Nephron (organoid): ENCODE data around the gene LRRC28.

Experiments used
- H3K27ac Mint-ChIP-seq, 3 experiments: 2 replicates each; pipeline ENCODE4 v1.8.0; 2020; ENCODE audit warnings: mixed read lengths in 3 of 3, mild to moderate bottlenecking in 2 of 3, moderate library complexity in 1 of 3
- H3K27me3 Mint-ChIP-seq: 2 replicates; pipeline ENCODE4 v1.8.0; 2021; ENCODE audit warnings: low read depth, mild to moderate bottlenecking, moderate library complexity, mixed read lengths
- H3K36me3 Mint-ChIP-seq: 2 replicates; pipeline ENCODE4 v1.8.0; 2020; ENCODE audit warnings: low read depth, mixed read lengths
- H3K4me1 Mint-ChIP-seq: 2 replicates; pipeline ENCODE4 v1.8.0; 2020; ENCODE audit warnings: mixed read lengths
- H3K4me3 Mint-ChIP-seq, 3 experiments: 2 replicates each; pipeline ENCODE4 v1.8.0; 2020; ENCODE audit warnings: mild to moderate bottlenecking in 3 of 3, mixed read lengths in 3 of 3, moderate library complexity in 2 of 3
- H3K9me3 Mint-ChIP-seq: 2 replicates; pipeline ENCODE4 v1.8.0; 2020; ENCODE audit warnings: mixed read lengths
- CTCF ChIP-seq, 3 experiments: fragments of 200-600 bp; sonication (generic); IDR thresholded peaks; one replicate each; pipeline ENCODE4 v1.5.0; 2021; ENCODE audit warnings: antibody characterized with exemption in 3 of 3; ENCODE audit not compliant: unreplicated experiment in 3 of 3

LRRC28 gene

GRCh38 chr15:99345832-99346462, 94.7 kb downstream of the LRRC28 start:
- Mint-ChIP-seq H3K27ac (no peak overlapping the region), H3K36me3 (peaks cover 20% of the 10 kb centered on the region), H3K9me3 (peaks cover 8% of the 10 kb centered on the region), H3K27me3 (no peaks in the 10 kb centered on the region), H3K4me3 (no peak overlapping the region), H3K4me1 (no peaks in the 10 kb centered on the region)
- no peak for TF ChIP-seq CTCF (IDR thresholded peaks at IDR 0.05; ENCODE audit: unreplicated experiment in 3 of 3)

- Mint-ChIP-seq H3K9me3 (peaks cover 8% of the 10 kb centered on the region), H3K27me3 (no peaks in the 10 kb centered on the region)
- no peak for TF ChIP-seq CTCF (IDR thresholded peaks at IDR 0.05; ENCODE audit: unreplicated experiment in 3 of 3)
Measured at GRCh38 chr15:99347574-99347973, 96.3 kb downstream of the LRRC28 start.

GRCh38 chr15:99348412-99348811, 97.1 kb downstream of the LRRC28 start:
- peaks cover 34% of the 10 kb centered on the region for H3K36me3 Mint-ChIP-seq
- no peak for TF ChIP-seq CTCF (IDR thresholded peaks at IDR 0.05; ENCODE audit: unreplicated experiment in 3 of 3)
- peaks cover 8% of the 10 kb centered on the region for H3K9me3 Mint-ChIP-seq
- H3K4me1 Mint-ChIP-seq = no peaks in the 10 kb centered on the region
- no peak overlapping the region for H3K4me3 Mint-ChIP-seq
- no peaks in the 10 kb centered on the region for H3K27me3 Mint-ChIP-seq
- no peak overlapping the region for H3K27ac Mint-ChIP-seq

More at GRCh38 chr15:99347574-99347973, 96.3 kb downstream of the LRRC28 start:
- peaks cover 30% of the 10 kb centered on the region for H3K36me3 Mint-ChIP-seq
- H3K4me1 Mint-ChIP-seq = no peaks in the 10 kb centered on the region
- no peak overlapping the region for H3K27ac Mint-ChIP-seq
- no peak overlapping the region for H3K4me3 Mint-ChIP-seq

GRCh38 chr15:99350408-99350807, 99.1 kb downstream of the LRRC28 start:
- Mint-ChIP-seq H3K27ac (no peak overlapping the region), H3K4me3 (no peak overlapping the region), H3K27me3 (no peaks in the 10 kb centered on the region), H3K4me1 (no peaks in the 10 kb centered on the region), H3K9me3 (peaks cover 8% of the 10 kb centered on the region), H3K36me3 (peaks cover 45% of the 10 kb centered on the region)
- no peak for TF ChIP-seq CTCF (IDR thresholded peaks at IDR 0.05; ENCODE audit: unreplicated experiment in 3 of 3)

GRCh38 chr15:99359769-99360168, 108.5 kb downstream of the LRRC28 start:
- no peaks in the 10 kb centered on the region for H3K27me3 Mint-ChIP-seq
- peaks cover 6% of the 10 kb centered on the region for H3K9me3 Mint-ChIP-seq
- H3K4me1 Mint-ChIP-seq = no peaks in the 10 kb centered on the region
- no peak overlapping the region for H3K27ac Mint-ChIP-seq
- H3K4me3 Mint-ChIP-seq = no peak overlapping the region
- TF ChIP-seq CTCF (IDR thresholded peaks at IDR 0.05; ENCODE audit: unreplicated experiment in 3 of 3) = no peak
- peaks cover 34% of the 10 kb centered on the region for H3K36me3 Mint-ChIP-seq

GRCh38 chr15:99361545-99362185, 110.4 kb downstream of the LRRC28 start:
- Mint-ChIP-seq H3K27ac (no peak overlapping the region), H3K27me3 (no peaks in the 10 kb centered on the region), H3K9me3 (peaks cover 9% of the 10 kb centered on the region), H3K4me1 (no peaks in the 10 kb centered on the region), H3K36me3 (peaks cover 30% of the 10 kb centered on the region), H3K4me3 (no peak overlapping the region)
- peak; percentile 23 to 44 (median 35) for TF ChIP-seq CTCF (IDR thresholded peaks at IDR 0.05; ENCODE audit: unreplicated experiment in 3 of 3)
